H9 (cell line): ENCODE results near the gene METTL3. TPM values are rescaled to one million over a fixed set of nuclear protein-coding genes. Genes with fewer than 3 reads are reported as not detected.

ENCODE experiments used
- DNase-seq: peaks from one replicate; pipeline ENCODE4 v3.0.0-alpha.2; 2017
- H2AFZ ChIP-seq: one replicate; pipeline ENCODE4 v1.6.1; 2013; ENCODE audit warnings: mild to moderate bottlenecking, low read length, control low read depth, moderate library complexity
- H2AK5ac ChIP-seq: 2 replicates; pipeline ENCODE4 v1.6.1; 2013; ENCODE audit warnings: low read length, control low read depth, mixed read lengths; ENCODE audit not compliant: insufficient read length
- H2BK120ac ChIP-seq: one replicate; pipeline ENCODE4 v1.6.1; 2013; ENCODE audit warnings: low read depth, mild to moderate bottlenecking, low read length, control low read depth, inconsistent platforms; ENCODE audit not compliant: poor library complexity, severe bottlenecking
- H2BK12ac ChIP-seq: 2 replicates; pipeline ENCODE4 v1.6.1; 2013; ENCODE audit warnings: low read length, control low read depth, mixed read lengths, low read depth; ENCODE audit not compliant: insufficient read length
- H2BK15ac ChIP-seq: 2 replicates; pipeline ENCODE4 v1.6.1; 2013; ENCODE audit warnings: low read depth, low read length, control low read depth
- H2BK20ac ChIP-seq: one replicate; pipeline ENCODE4 v1.6.1; 2013; ENCODE audit warnings: low read depth, mild to moderate bottlenecking, low read length, control low read depth, inconsistent platforms; ENCODE audit not compliant: poor library complexity, severe bottlenecking
- H2BK5ac ChIP-seq: 2 replicates; pipeline ENCODE4 v1.6.1; 2013; ENCODE audit warnings: low read length, control low read depth, mixed read lengths; ENCODE audit not compliant: insufficient read length
- H3K14ac ChIP-seq: 2 replicates; pipeline ENCODE4 v1.6.1; 2013; ENCODE audit warnings: low read length, control low read depth; ENCODE audit not compliant: insufficient read depth
- H3K18ac ChIP-seq: 2 replicates; pipeline ENCODE4 v1.6.1; 2013; ENCODE audit warnings: low read depth, mild to moderate bottlenecking, mixed read lengths, low read length, control low read depth; ENCODE audit not compliant: insufficient read length
- H3K23ac ChIP-seq: 2 replicates; pipeline ENCODE4 v1.6.1; 2013; ENCODE audit warnings: low read length, control low read depth, mixed read lengths, low read depth; ENCODE audit not compliant: insufficient read length
- H3K23me2 ChIP-seq: 2 replicates; pipeline ENCODE4 v1.6.1; 2013; ENCODE audit warnings: low read depth, mild to moderate bottlenecking, mixed read lengths, low read length, control low read depth; ENCODE audit not compliant: insufficient read length, poor library complexity, severe bottlenecking
- H3K27ac ChIP-seq: 2 replicates; pipeline ENCODE4 v1.5.1; 2013; ENCODE audit warnings: low read length, control low read depth, mixed read lengths, low read depth; ENCODE audit not compliant: insufficient read length
- H3K27me3 ChIP-seq: 2 replicates; pipeline ENCODE4 v1.6.1; 2013; ENCODE audit warnings: low read length, control low read depth, inconsistent platforms; ENCODE audit not compliant: insufficient read depth
- H3K4ac ChIP-seq: 2 replicates; pipeline ENCODE4 v1.6.1; 2013; ENCODE audit warnings: low read depth, mild to moderate bottlenecking, control low read depth, inconsistent platforms, low read length, moderate library complexity
- H3K4me1 ChIP-seq: 2 replicates; pipeline ENCODE4 v1.6.1; 2013; ENCODE audit warnings: low read length, control low read depth, inconsistent platforms; ENCODE audit not compliant: insufficient read depth
- H3K4me2 ChIP-seq: 2 replicates; pipeline ENCODE4 v1.6.1; 2013; ENCODE audit warnings: low read length, control low read depth, mixed read lengths; ENCODE audit not compliant: insufficient read length, insufficient read depth
- H3K56ac ChIP-seq: 2 replicates; pipeline ENCODE4 v1.6.1; 2013; ENCODE audit warnings: low read depth, mild to moderate bottlenecking, mixed read lengths, low read length, control low read depth; ENCODE audit not compliant: insufficient read length
- H3K79me1 ChIP-seq: 2 replicates; pipeline ENCODE4 v1.6.1; 2013; ENCODE audit warnings: low read depth, mild to moderate bottlenecking, moderate library complexity, low read length, control low read depth, inconsistent platforms; ENCODE audit not compliant: insufficient read depth, poor library complexity, severe bottlenecking
- H3K79me2 ChIP-seq: 2 replicates; pipeline ENCODE4 v1.6.1; 2013; ENCODE audit warnings: low read length, control low read depth, inconsistent platforms; ENCODE audit not compliant: insufficient read depth
- H3K9ac ChIP-seq: 2 replicates; pipeline ENCODE4 v1.6.1; 2013; ENCODE audit warnings: low read length, control low read depth, mixed read lengths; ENCODE audit not compliant: insufficient read length; ENCODE audit errors: extremely low read depth
- H3K9me3 ChIP-seq: one replicate; pipeline ENCODE4 v1.6.1; 2013; ENCODE audit warnings: low read depth, low read length, inconsistent platforms; ENCODE audit not compliant: control insufficient read depth
- H3T11ph ChIP-seq: one replicate; pipeline ENCODE4 v1.6.1; 2013; ENCODE audit warnings: mild to moderate bottlenecking, low read length, control low read depth, inconsistent platforms
- H4K20me1 ChIP-seq: one replicate; pipeline ENCODE4 v1.6.1; 2013; ENCODE audit not compliant: control insufficient read depth, insufficient read length, insufficient read depth
- H4K5ac ChIP-seq: 2 replicates; pipeline ENCODE4 v1.6.1; 2013; ENCODE audit warnings: low read depth, mild to moderate bottlenecking, mixed read lengths, low read length, control low read depth; ENCODE audit not compliant: insufficient read length
- H4K8ac ChIP-seq: replicated peaks from 2 replicates; pipeline ENCODE4 v1.6.1; 2013; ENCODE audit warnings: low read length, control low read depth, mixed read lengths, low read depth; ENCODE audit not compliant: insufficient read length
- H4K91ac ChIP-seq: 2 replicates; pipeline ENCODE4 v1.6.1; 2013; ENCODE audit warnings: low read depth, mild to moderate bottlenecking, moderate library complexity, mixed read lengths, low read length, control low read depth; ENCODE audit not compliant: insufficient read length
- H3K27ac Mint-ChIP-seq, 3 experiments: 2 replicates in 2 of 3; 3 replicates in 1 of 3; pipeline ENCODE4 v1.8.0; 2020 to 2021; ENCODE audit warnings: mixed read lengths in 3 of 3, mild to moderate bottlenecking in 1 of 3, moderate library complexity in 1 of 3
- H3K27me3 Mint-ChIP-seq: 2 replicates; pipeline ENCODE4 v1.8.0; 2021; ENCODE audit warnings: low read depth, mild to moderate bottlenecking, moderate library complexity, mixed read lengths
- H3K36me3 Mint-ChIP-seq, 3 experiments: 2 replicates in 2 of 3; 3 replicates in 1 of 3; pipeline ENCODE4 v1.8.0; 2020 to 2021; ENCODE audit warnings: low read depth in 3 of 3, mixed read lengths in 3 of 3; ENCODE audit not compliant: insufficient read depth in 1 of 3
- H3K4me1 Mint-ChIP-seq, 2 experiments: 2 replicates each; pipeline ENCODE4 v1.8.0; 2020; ENCODE audit warnings: mixed read lengths in 2 of 2
- H3K4me3 Mint-ChIP-seq, 2 experiments: 2 replicates in 1 of 2; 3 replicates in 1 of 2; pipeline ENCODE4 v1.8.0; 2020 to 2021; ENCODE audit warnings: mild to moderate bottlenecking in 2 of 2, mixed read lengths in 2 of 2, moderate library complexity in 1 of 2
- H3K9me3 Mint-ChIP-seq, 2 experiments: 2 replicates in 1 of 2; 3 replicates in 1 of 2; pipeline ENCODE4 v1.8.0; 2020; ENCODE audit warnings: mild to moderate bottlenecking in 2 of 2, mixed read lengths in 2 of 2, moderate library complexity in 1 of 2
- CTCF ChIP-seq: fragments of 200-600 bp; sonication (generic); conservative IDR thresholded peaks from 3 replicates; pipeline ENCODE4 v1.8.0; 2021; ENCODE audit warnings: antibody characterized with exemption, mild to moderate bottlenecking
- WGBS: extraction: QIAGEN DNeasy Blood & Tissue Kit; methylation state at CpG from one replicate; pipeline ENCODE4 v1.1.7; 2013; ENCODE audit warnings: missing lambda C conversion rate, low lambda C conversion rate, mixed read lengths; ENCODE audit not compliant: insufficient read length; ENCODE audit errors: extremely low coverage; 5-methylcytosine and 5-hydroxymethylcytosine counted together
- total RNA-seq: library from RNA; stranded (reverse); gene quantifications from 2 replicates; pipeline ENCODE4 v1.2.1, GENCODE V29; 2021

Gene METTL3
- total RNA-seq, 1 experiment from 2014 or later: 84.1 TPM

- Histone ChIP-seq H3K9ac (no peak overlapping the region), H3K79me1 (peaks cover 9% of the 10 kb centered on the region), H2AK5ac (no peak overlapping the region), H2BK15ac (no peak overlapping the region), H3K9me3 (no peaks in the 10 kb centered on the region), H2BK5ac (no peak overlapping the region), H3K14ac (no peak overlapping the region), H3K79me2 (peaks cover 19% of the 10 kb centered on the region; the same call in 1 of the 2 replicates), H2BK120ac (peak overlapping the region; percentile 12), H3K4ac (no peak overlapping the region), H4K8ac (no peak overlapping the region), H2BK20ac (no peak overlapping the region), H3T11ph (no peak overlapping the region), H3K4me2 (peak overlapping the region; percentile 65), H4K20me1 (no peaks in the 10 kb centered on the region), H3K27me3 (no peaks in the 10 kb centered on the region), H3K27ac (peak overlapping the region; percentile 98), H4K91ac (no peak overlapping the region), H2AFZ (no peak overlapping the region), H4K5ac (no peak overlapping the region), H3K23ac (no peak overlapping the region), H3K4me1 (peaks cover 12% of the 10 kb centered on the region; the same call in 1 of the 2 replicates), H3K18ac (no peak overlapping the region), H3K23me2 (peaks cover 8% of the 10 kb centered on the region), H2BK12ac (no peak overlapping the region), H3K56ac (no peak overlapping the region)
- Mint-ChIP-seq H3K27ac (peak overlapping the region; percentile 97 to 100 (median 99)), H3K9me3 (no peaks in the 10 kb centered on the region), H3K4me1 (peaks cover 70% of the 10 kb centered on the region in 2 experiments), H3K27me3 (no peaks in the 10 kb centered on the region), H3K4me3 (peak overlapping the region; percentile 83 to 86), H3K36me3 (peaks cover 40 to 65% (median 46%) of the 10 kb centered on the region in 3 experiments)
- DNase-seq: no peak
- TF ChIP-seq CTCF: no peak
- no CpG with 5 or more reads among the region's 1 CpG for WGBS
Measured at GRCh38 chr14:21527318-21527679, 16.2 kb upstream of the METTL3 start.
